GM18858 (cell line): ENCODE data around the gene HSDL2.

Experiments
- ATAC-seq: cut with Tn5 transposase; IDR thresholded peaks from one replicate; pipeline ENCODE4 v1.9.1; 2021; ENCODE audit not compliant: unreplicated experiment

HSDL2 gene

DNA sequence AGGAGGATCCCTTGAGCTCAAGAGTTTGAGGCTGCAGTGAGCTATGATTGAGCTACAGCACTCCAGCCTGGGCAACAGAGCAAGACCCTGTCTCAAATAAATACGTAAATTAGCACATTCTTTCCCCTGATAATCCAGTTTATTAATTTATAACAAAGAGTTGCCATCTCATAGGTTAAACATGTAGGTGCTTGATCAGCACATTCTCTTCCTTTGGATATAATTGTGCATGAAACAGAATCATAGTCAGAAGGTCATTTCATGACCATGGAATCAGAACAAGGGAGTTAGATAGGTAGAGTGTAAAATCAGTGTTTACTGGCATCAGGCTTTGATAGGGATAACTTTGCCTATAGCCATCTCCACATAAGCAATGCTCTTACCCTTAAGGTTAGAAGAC, 63.7 kb downstream of the HSDL2 start:
- ATAC-seq, result no peak

DNA sequence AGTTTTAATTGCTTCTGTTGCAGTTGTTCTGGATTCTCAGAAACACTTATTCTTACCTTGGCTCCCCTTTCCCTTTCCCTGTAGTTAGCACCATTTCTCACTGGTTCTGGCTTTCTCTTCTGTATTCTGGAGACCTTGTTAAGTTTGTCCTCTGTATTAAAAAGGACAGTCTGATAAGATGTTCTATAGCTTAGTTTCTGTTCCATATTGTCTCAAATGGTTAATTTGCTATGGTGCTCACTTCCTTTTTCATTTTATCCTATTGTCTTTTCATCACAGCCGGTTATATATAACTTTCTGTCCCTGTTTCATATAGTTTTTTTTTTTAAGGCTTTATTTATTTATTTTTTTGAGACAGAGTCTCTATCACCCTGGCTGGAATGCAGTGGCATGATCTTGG, 65.3 kb downstream of the HSDL2 start:
- ATAC-seq, result no peak

DNA sequence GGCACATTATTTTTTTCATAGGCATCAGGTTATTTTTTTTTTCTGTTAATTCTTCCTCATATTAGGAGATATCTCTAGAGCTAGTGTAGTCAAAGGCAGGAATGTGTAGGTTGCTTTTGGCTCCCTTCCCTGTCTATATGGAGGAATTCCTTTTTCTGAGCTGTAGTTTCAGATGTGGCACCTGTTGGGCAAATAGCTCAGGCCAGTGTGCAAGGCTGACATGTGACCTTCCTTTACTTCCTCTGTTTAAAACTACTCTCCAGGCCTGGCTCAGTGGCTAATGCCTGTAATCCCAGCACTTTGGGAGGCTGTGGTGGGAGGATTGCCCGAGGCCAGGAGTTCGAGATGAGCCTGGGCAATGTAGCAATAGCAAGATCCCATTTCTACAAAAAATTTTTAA, 66.2 kb downstream of the HSDL2 start:
- no peak for ATAC-seq

DNA sequence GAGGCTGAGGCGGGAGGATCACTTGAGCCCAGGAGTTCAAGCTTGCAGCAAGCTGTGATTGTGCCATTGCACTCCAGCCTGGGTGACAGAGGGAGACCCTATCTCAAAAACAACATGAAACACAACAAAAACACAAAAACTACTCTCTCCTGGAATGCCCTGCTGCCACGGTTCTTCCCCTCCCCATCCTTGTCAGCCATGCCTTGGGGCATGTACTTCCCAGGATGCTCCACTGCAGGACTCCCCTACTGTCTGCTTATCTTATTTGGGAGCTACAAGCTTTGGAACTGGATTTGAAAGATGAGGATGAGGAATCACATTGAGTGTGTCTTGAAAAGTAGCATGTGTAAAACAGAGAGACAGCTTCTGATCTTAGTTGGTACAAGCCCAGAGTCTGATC, 66.6 kb downstream of the HSDL2 start:
- ATAC-seq, result no peak

DNA sequence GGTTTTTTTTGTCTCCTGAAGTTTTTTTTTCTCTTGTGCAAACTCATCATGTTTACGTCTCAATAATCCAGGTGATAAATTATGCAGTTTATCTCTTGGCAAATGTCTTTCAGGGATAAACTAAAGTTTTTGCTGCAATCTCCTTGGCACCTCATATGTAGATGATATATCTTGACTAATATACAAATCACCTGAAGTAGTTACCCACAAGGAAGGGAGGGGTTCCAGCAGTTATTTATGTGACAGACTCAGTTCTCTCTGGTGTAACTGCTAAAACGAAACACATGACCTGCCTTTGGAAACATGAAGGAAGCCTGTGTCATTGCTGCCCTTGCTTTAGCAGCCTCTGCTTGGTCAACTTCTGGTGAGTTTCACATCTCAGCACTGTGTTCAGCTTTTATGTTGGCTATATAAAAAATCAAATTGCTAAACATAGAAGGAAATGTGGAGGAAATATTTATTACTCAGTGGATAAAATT, 67.4 kb downstream of the HSDL2 start:
- ATAC-seq, result no peak

DNA sequence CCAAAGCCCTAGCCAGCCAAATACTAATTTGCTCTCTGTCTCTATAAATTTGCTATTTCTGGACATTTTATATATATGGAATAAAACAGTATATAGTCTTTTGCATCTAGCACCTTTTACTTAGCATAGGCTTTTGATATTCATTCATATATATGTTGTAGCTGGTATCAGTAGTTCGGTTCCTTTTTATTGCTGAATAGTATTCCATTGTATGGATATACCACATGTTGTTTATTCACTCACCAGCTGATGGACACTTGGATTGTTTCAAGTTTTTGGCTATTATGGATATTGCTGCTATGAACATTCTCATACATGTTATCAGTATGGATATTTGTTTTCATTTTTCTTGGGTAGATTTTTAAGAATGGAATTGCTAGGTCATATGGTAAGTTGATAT, 82.9 kb downstream of the HSDL2 start:
- ATAC-seq, result no peak

DNA sequence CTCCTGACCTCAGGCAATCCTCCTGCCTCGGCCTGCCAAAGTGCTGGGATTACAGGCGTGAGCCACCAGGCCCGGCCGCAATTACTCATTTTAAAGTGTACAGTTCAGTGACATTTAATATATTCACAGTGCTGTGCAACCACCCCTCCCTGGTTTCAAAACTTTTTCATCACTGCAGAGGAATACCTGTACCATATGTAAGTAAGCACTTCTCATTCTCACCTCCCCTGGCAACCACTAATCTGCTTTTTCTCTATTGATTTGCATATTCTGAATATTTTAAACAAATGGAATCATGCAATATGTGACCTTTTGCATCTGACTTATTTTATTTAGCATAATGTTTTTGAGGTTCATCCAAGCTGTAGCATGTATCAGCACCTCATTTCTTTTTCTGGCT, 85.4 kb downstream of the HSDL2 start:
- no peak for ATAC-seq

DNA sequence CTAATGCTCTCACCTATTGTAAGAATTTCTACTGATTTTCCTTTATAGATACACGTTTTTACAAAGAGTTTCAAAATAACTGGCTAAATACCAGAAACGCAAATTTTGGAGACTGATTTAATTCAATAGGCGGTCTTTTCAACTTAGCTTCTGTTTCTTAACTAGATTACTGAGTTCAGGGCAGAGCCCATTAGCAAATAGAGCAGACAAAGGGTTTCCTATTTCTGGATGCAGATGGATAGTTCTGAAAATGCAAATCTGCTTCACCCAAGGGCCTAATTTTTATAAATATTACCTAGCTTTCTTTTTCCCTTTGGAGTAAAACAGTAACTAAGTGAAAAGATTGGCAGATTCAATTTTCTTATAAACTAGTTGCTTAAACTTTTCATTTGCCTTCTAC, 93.1 kb downstream of the HSDL2 start:
- no peak for ATAC-seq

DNA sequence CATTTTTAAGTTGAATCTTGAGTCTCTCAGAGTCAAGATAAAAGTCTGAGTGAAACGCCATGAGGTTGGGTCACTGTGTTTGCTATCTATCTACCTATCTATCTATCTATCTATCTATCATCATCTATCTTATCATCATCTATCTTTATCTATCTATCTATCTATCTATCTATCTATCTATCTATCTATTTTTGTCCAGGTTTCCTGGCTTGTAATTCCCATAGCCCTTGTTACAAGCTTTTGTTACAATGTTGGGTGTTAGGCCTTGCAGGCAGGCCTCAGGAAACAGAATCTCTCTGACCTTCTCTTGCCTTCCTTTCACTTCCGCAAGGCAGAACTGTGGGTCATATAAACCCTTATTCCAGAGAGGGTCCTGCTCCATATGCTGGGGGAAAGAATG, 94.1 kb downstream of the HSDL2 start:
- no peak for ATAC-seq

DNA sequence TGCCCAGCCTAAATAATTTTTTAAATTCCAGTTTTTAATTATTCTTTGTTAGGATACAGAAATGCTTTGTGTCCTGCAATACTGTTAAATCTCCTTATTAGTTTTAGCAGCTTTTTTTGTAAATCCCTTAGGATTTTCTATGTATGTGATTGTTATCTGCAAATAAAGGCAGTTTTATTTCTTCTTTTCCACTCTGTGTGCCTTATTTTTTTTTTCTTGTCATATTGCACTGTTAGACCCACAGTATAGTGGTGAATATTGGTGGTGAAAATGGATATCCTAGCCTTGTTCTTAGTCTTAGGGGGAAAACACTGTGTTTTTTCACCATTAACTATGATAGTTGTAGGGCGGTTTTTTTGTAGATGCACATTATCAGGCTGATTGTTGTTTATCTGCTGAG, 95.4 kb downstream of the HSDL2 start:
- no peak for ATAC-seq

DNA sequence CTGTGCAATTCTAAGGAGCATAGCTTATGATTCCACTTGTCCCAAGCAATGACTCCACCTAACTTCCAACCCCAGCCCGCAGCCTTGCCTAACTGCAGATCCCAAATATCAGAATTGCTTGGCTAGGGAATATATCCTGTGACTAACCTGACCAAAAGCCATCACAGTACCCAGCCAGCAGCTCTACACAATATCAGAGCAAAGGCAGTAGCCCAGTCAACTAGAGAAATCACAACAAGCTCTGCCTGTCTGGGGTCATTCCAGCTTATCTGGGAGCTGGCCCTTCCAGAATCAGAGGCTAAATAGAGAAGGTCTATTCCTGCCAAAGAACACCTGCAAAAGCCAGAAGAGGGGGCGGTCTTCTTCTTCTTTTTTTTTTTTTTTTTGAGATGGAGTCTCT, 97.4 kb downstream of the HSDL2 start:
- no peak for ATAC-seq

DNA sequence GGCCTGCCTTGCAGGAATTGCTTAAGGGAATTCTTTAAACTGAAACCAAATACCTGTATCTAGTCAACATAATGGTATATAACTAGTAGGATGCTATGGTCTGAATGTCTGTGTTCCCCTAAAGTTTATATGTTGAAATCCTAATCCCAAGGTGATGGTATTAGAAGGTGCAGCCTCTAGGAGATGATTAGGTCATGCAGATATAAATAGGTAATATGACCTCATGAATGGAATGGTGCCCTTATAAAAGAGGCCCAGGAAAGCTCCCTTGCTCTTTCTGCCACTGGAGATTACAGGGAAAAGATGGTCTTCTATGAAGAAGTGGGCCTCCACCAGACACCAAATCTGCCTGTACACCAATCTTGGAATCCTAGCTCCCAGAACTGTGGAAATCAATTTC, 99.3 kb downstream of the HSDL2 start:
- ATAC-seq, result no peak

DNA sequence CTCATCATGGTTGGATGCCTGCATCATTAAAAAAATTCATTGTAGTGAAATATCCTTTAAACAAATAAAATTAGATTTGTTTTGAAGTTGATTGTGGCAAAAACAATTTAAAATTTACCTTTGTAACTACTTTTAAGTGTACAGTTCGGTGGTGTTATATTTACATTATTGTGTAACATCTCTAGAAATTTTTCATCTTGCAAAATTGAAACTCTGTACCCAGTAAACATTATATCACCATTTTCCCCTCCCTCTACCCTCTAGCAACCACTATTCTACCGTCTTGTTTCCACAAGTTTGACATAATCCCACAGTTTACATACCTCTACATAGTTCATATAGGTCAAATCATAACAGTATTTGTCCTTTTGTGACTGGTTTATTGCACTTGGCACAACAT, 104.7 kb downstream of the HSDL2 start:
- no peak for ATAC-seq

DNA sequence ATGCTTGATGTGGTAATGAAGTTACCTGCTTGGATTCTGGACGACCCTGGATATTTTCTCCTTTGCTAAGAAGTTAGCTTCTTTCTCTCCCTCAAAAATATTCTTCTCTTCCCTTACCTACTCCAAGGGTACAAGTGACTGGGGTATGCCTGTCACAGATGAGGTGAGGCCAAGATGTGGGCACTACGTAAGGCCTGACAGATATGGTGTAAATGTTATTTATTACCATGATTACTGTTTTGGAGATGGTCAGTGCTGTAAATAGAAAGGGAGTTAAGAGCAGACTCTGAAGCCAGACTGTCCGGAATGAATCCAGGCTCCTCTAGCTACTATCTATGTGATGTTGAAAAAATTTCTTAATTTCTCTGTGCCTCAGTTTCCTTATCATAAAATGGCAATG, 105.7 kb downstream of the HSDL2 start:
- ATAC-seq, result no peak

DNA sequence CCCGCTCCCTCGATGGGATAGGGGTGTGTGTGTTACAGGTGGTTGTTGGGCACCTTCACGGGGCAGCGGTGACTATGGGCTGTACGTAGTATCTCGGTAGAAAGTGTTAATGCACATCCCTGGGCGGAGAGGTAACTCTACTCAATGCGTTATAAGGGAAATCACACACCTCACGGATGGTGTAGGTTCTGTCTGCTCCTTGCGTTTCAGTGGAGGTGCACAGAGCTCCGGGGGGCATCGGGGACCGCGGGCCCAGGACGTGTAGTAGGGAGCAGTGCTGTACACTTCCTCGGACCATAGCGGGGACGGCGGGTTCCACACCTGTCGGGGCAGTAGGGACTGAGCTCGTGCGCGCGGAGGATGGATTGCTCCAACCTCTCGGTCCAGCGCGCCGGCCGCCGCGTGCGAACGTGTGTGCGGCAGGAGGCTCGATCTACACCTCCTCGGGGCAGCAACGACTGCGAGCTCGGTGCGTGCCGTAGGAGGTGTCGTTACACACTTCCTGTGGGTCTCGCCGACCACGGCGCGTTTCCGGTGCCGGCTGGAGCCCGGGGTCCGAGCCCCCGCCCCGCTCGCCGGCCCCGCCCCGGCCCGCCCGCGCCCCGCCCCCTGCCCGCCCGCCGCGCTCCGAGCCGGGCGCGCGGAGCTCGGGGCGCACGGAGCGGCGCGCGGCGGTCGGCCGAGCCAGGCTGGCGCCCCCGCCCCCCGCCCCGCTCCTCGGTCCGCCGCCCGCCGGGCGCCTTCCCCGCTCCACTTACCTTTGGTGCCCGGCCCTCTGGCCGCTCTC, 106.5 kb downstream of the HSDL2 start, which contains the start of gene KIAA1958:
Gene KIAA1958 (plus strand): TSS at position 607 of the 787 bp plus-strand sequence. CDS start 87,254 bp downstream, outside the sequence.
- peak; percentile 81 for ATAC-seq

DNA sequence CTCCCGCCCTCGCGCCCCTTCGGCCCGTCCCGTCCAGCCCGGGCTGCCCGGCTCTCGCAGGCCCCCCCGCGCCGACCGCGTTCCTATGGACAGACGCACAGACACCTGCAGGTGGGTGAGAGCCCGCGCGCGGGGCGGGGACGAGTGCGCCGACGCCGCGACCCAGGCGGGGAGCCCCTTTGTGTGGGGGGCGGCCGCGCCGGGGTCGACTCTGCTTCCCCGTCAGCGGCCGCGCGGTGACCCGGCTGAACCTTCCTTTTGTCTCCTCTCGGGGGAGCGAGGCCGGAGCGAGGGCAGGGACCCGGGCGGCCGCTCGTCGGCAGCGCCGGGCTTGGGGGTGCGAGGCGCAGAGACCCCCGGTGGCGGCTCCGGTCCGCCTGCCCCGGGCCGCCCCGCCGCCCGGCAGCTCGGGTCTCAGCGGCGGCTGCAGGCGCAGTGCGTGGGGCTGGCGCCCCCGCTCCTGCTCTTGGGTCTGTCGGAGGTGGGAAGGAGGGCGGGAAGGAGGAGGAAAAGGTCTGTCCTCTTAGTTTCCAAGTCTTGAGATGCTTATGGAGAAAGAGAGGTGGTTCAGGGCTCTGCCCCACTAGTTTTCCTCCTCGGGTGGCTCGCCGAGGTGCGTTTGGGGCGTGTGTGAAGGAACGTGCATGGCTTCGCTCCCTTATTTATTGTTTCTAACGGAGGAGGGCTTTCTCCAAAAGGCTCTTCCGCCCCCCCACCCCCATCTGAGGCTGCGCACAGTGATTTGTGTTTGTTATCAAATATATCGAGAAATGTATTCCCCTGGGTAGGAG, 107.3 kb downstream of the HSDL2 start:
- ATAC-seq, result peak; percentile 45

DNA sequence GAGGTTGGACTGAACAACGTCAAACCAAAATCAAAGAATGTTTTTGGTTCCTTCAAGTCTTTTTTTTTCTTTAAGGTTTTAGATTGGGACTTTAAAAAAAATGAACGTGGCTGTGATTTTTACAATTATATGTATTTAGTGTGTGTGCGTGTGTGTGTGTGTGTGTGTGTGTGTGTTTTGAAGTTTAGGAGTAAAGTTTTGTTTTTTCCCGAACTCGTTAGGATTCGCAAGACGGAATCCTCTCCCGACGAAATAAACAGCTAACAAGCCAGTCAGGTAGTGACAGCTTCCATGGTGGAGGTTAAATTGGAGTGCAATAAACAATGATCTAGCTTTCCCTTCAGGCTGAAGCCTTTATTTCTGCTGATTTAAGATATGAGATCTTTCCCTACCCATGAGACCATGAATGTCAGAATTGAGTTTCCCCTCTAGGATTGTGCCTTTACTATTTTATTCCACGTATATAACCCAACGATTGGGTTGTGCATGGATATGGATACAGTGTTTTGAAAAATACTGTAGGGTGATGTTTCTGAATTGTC, 108.0 kb downstream of the HSDL2 start:
- ATAC-seq, result no peak

DNA sequence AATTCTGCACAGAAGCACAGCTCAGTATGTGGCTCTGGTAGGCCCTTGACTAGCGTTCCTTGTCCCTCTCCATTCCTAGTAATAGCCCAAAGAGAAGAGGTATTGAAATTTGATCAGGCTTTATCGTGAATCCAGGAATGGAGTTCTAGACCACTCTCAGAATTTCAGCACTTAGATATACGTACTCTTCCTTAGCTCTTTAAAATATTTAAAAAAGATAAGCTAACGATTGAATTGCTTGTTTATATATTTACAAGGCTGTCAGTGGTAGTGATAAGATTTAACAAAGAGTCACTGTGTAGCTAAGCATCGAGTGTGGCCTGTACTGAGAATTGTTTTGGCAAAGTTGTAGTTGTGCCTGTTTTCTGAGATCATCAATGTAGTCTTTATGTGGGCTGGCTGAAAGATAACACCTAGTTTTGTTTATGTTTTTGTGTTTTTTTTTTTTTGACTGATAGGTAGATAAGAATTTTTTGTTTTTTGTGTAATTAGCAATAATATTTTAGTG, 109.2 kb downstream of the HSDL2 start:
- no peak for ATAC-seq

DNA sequence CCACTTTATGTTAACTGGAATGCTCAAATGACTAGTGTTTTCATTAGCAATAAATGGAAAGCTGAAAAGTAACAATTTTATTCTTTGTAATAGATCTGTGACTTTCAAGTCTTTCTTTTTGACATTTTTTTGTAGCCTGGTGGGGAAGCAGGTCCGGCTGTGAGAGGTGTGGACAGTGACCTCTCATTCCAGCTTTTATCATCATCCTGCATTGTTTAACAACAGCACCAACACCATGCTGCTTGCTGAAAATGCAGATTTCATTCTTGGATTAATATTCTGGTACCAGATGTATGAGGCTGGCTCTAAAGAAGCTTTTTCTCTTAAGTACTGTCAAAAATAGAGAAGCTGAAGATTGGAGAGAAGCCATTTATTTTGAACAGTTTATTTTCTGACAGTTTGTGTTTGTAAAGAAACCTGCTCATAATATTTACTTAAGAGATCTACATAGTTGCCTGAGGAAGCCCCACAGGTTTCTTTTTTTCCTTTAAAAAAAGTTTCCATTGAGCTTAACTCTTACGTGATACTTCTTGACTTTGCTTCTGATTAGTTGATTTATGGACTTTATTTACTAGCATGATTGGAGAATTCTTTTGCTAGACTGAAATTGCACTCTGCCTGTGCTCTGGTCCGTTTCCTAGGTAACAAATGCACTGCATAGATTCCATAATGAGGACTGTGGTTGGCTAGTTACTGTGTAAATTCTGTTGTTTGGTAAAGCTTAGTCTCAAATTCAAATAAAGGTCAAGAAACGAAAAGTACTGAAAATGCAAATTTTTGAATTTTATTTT, 110.2 kb downstream of the HSDL2 start:
- no peak for ATAC-seq

DNA sequence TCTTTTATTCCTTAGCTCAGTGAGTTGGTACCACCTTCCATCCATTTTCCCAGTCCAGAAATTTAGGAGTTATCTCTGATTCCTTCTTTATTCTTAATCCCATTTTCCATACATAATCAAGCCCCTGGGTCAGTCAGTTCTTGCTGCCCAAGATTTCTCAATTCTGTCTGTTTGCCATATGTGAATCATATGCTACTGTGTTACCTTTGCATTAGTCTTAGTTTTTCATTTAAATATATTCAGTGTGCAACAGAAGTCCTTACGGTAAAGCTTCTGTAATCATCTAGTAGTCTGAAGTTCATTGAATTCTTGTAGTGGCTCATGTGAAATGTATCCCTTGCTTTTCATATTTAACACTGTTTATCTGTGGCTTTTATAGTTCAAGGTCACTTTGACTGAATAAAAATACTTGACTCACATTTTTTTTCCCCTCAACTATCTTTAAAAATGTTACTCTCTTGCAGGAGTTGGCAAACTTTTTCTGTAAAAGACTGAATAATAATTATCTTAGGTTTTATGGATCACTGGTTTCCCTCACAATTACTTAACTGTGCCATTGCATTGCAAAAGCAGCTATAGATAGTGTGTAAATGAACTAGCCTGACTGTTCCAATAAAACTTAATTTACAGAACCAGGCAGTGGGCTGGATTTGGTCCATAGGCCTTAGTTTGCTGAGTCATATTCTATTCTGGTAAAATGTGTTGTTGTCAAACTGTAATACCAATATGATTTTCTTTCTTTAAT, 113.7 kb downstream of the HSDL2 start:
- no peak for ATAC-seq
